Endothelial cell of umbilical vein (primary cell): ENCODE results near the gene FRMD6. TPM values are rescaled to one million over a fixed set of nuclear protein-coding genes. Genes with fewer than 3 reads are reported as not detected.

Experiments used
- BruUV-seq: library from RNA; stranded (reverse); fragments of 400-500 nt; replicated peaks from 2 replicates; lab custom pipeline; 2021; lab: Mats Ljungman, UMichigan
- CTCF ChIA-PET: fragments of 300-600, 350-600 bp; sonication (Branson Sonifier 250); formaldehyde crosslinking; loops from one replicate; lab custom pipeline; 2021; ENCODE audit warnings: antibody characterized with exemption, inconsistent platforms; lab: Charles Lee
- POLR2A ChIA-PET: fragments of 300-600, 350-600 bp; sonication (Branson Sonifier 250); formaldehyde crosslinking; loops from one replicate; lab custom pipeline; 2021; ENCODE audit warnings: antibody characterized with exemption, inconsistent platforms; lab: Charles Lee
- DNase-seq: peaks from one replicate; pipeline ENCODE4 v3.0.0-alpha.2; 2011; ENCODE audit warnings: low read depth, low spot score
- FAIRE-seq: peaks from 2 replicates; lab custom pipeline; 2011; peaks lifted over from hg19 to GRCh38; lab: Jason Lieb, UNC
- H2AFZ ChIP-seq: 2 replicates; pipeline ENCODE4 v1.6.0; 2012; ENCODE audit warnings: low read depth, low read length, control low read depth, inconsistent platforms
- H3K27ac ChIP-seq: 2 replicates; pipeline ENCODE4 v1.5.1; 2011; ENCODE audit warnings: low read depth, mild to moderate bottlenecking, control low read depth, low read length, moderate library complexity; ENCODE audit not compliant: insufficient read depth
- H3K27me3 ChIP-seq, 2 experiments: 2 replicates each; pipeline versions ENCODE4 v1.6.0 to v1.6.1; 2011; ENCODE audit warnings: low read length in 2 of 2, mixed read lengths in 1 of 2; ENCODE audit not compliant: control insufficient read depth in 2 of 2, insufficient read depth in 2 of 2
- H3K36me3 ChIP-seq, 2 experiments: 2 replicates in 1 of 2; 3 replicates in 1 of 2; pipeline ENCODE4 v1.5.1; 2011; ENCODE audit warnings: low read length in 2 of 2, mild to moderate bottlenecking in 1 of 2, moderate library complexity in 1 of 2; ENCODE audit not compliant: control insufficient read depth in 2 of 2, insufficient read depth in 2 of 2; ENCODE audit errors: extremely low read depth in 1 of 2
- H3K4me1 ChIP-seq: 3 replicates; pipeline ENCODE4 v1.5.1; 2011; ENCODE audit warnings: mild to moderate bottlenecking, low read length; ENCODE audit not compliant: control insufficient read depth, insufficient read depth; ENCODE audit errors: extremely low read depth
- H3K4me2 ChIP-seq: 2 replicates; pipeline ENCODE4 v1.6.1; 2011; ENCODE audit warnings: low read length, control low read depth, mixed read lengths; ENCODE audit not compliant: insufficient read depth
- H3K4me3 ChIP-seq, 3 experiments: fragments of 200-600 bp in 1 of 3; sonication (generic), shearing (Covaris generic) in 1 of 3; replicated peaks in 1 of 3; 2 replicates each; pipeline ENCODE4 v1.5.1; 2011 to 2016; ENCODE audit warnings: control low read depth in 3 of 3, low read length in 3 of 3, mild to moderate bottlenecking in 2 of 3, inconsistent platforms in 1 of 3, low read depth in 1 of 3, moderate library complexity in 1 of 3; ENCODE audit not compliant: insufficient read depth in 1 of 3
- H3K79me2 ChIP-seq: 2 replicates; pipeline ENCODE4 v1.6.0; 2012; ENCODE audit warnings: low read length, inconsistent platforms; ENCODE audit not compliant: control insufficient read depth, insufficient read depth
- H3K9ac ChIP-seq: replicated peaks from 2 replicates; pipeline ENCODE3; 2011; ENCODE audit warnings: low read length, control low read depth; ENCODE audit not compliant: insufficient read depth; ENCODE audit errors: extremely low read depth
- H3K9me1 ChIP-seq: replicated peaks from 3 replicates; pipeline ENCODE4 v1.6.0; 2011; ENCODE audit warnings: mild to moderate bottlenecking, low read length; ENCODE audit not compliant: control insufficient read depth, insufficient read depth; ENCODE audit errors: extremely low read depth
- H3K9me3 ChIP-seq: replicated peaks from 2 replicates; pipeline ENCODE4 v1.5.1; 2012; ENCODE audit warnings: low read length, inconsistent platforms; ENCODE audit not compliant: control insufficient read depth, insufficient read depth
- H4K20me1 ChIP-seq: replicated peaks from 2 replicates; pipeline ENCODE3; 2011; ENCODE audit warnings: mild to moderate bottlenecking, low read length; ENCODE audit not compliant: control insufficient read depth, insufficient read depth; ENCODE audit errors: extremely low read depth
- FOS ChIP-seq: IDR thresholded peaks from 2 replicates; pipeline ENCODE4 v1.6.1; 2011; ENCODE audit warnings: mild to moderate bottlenecking, low read length, moderate library complexity, borderline replicate concordance; ENCODE audit not compliant: insufficient read depth
- GATA2 ChIP-seq: IDR thresholded peaks from 2 replicates; pipeline ENCODE4 v1.7.0; 2011; ENCODE audit warnings: low read depth, mild to moderate bottlenecking, moderate library complexity, mixed read lengths, low read length; ENCODE audit not compliant: insufficient read length, insufficient read depth
- JUN ChIP-seq: IDR thresholded peaks from 2 replicates; pipeline ENCODE4 v1.6.1; 2011; ENCODE audit warnings: borderline replicate concordance, low read depth; ENCODE audit not compliant: insufficient read length, insufficient read depth
- MYC ChIP-seq: IDR thresholded peaks from one replicate; pipeline ENCODE4 v1.6.1; 2011; ENCODE audit warnings: mild to moderate bottlenecking, low read depth, low read length
- POLR2AphosphoS5 ChIP-seq: IDR thresholded peaks from 2 replicates; pipeline ENCODE4 v1.6.1; 2012; ENCODE audit warnings: low read depth, mild to moderate bottlenecking, control low read depth, low read length, moderate library complexity; ENCODE audit not compliant: insufficient read depth
- dilution Hi-C: fragments of 300-500 bp; cut with MboI; formaldehyde crosslinking; loops from one replicate; pipeline ENCODE4 v1.15.0; 2019; ENCODE audit warnings: low sequenced_read_pairs; ENCODE audit not compliant: extremely low pct_ligation_motif_present
- intact Hi-C: fragments of 100-400 bp; cut with micrococcal nuclease; formaldehyde crosslinking; loops from one replicate; pipeline ENCODE4 v1.10.0; 2022
- polyA plus RNA-seq, 4 experiments: library from polyadenylated mRNA; depleted of rRNA in 3 of 4; stranded (reverse) in 3 of 4; unstranded in 1 of 4; fragments of >200 nt; gene quantifications; 2 replicates each; pipeline versions ENCODE4 v1.2.1 to v1.2.3, GENCODE V29; 2011 to 2012; ENCODE audit warnings: missing spikeins in 1 of 4
- total RNA-seq: library from RNA; stranded (reverse); gene quantifications from 2 replicates; pipeline ENCODE4 v1.2.3, GENCODE V29; 2021
- TF ChIP-seq, protein P1 (sequence below), 2 donors: IDR thresholded peaks; 1 replicate in 1 of 2; 2 replicates in 1 of 2; pipeline ENCODE4 v1.5.1; 2011; ENCODE audit warnings: low read length in 2 of 2, mild to moderate bottlenecking in 2 of 2, moderate library complexity in 2 of 2, control low read depth in 1 of 2, inconsistent platforms in 1 of 2, low read depth in 1 of 2; ENCODE audit not compliant: insufficient read depth in 1 of 2; ENCODE audit errors: extremely low read depth in 1 of 2

The FRMD6 gene
- total and polyA plus RNA-seq, 2 donors (not counting 3 experiments of a cell fraction or from before 2014, with no cell fraction given): 69.0 to 97.1 TPM

- TF ChIP-seq JUN (no peak), GATA2 (no peak), POLR2AphosphoS5 (no peak), FOS (no peak), MYC (no peak)
- TF ChIP-seq, protein P1, sequence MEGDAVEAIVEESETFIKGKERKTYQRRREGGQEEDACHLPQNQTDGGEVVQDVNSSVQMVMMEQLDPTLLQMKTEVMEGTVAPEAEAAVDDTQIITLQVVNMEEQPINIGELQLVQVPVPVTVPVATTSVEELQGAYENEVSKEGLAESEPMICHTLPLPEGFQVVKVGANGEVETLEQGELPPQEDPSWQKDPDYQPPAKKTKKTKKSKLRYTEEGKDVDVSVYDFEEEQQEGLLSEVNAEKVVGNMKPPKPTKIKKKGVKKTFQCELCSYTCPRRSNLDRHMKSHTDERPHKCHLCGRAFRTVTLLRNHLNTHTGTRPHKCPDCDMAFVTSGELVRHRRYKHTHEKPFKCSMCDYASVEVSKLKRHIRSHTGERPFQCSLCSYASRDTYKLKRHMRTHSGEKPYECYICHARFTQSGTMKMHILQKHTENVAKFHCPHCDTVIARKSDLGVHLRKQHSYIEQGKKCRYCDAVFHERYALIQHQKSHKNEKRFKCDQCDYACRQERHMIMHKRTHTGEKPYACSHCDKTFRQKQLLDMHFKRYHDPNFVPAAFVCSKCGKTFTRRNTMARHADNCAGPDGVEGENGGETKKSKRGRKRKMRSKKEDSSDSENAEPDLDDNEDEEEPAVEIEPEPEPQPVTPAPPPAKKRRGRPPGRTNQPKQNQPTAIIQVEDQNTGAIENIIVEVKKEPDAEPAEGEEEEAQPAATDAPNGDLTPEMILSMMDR (IDR thresholded peaks at IDR 0.05; ENCODE audit: extremely low read depth in 1 of 2, insufficient read depth in 1 of 2, low read depth in 1 of 2, low read length in 2 of 2): no peak
- Histone ChIP-seq H3K4me3 (no peak overlapping the region), H3K9ac (no peak overlapping the region), H3K4me1 (peaks cover 2% of the 10 kb centered on the region), H3K79me2 (no peaks in the 10 kb centered on the region), H4K20me1 (no peaks in the 10 kb centered on the region), H3K4me2 (no peak overlapping the region), H3K36me3 (peaks cover 45 to 56% of the 10 kb centered on the region in 2 experiments), H3K9me1 (no peaks in the 10 kb centered on the region), H3K9me3 (no peaks in the 10 kb centered on the region), H3K27ac (no peak overlapping the region), H2AFZ (no peak overlapping the region), H3K27me3 (no peaks in the 10 kb centered on the region)
- dilution Hi-C loops: no loop called here
- no peak for DNase-seq
- ChIA-PET POLR2A (no interaction called here), CTCF (no interaction called here)
- intact Hi-C loops: loop anchor here (5.0 kb wide), 1 partner anchor 435 kb away; no protein-coding TSS in a partner anchor
- BruUV-seq: no TSS peak
- no peak for FAIRE-seq
These were observed 66.1 kb downstream of the FRMD6 start for GRCh38 chr14:51717766-51718165.
